Endodermal cell (in vitro differentiated cells): ENCODE data around the gene ANP32B. TPM values are rescaled to one million over a fixed set of nuclear protein-coding genes. Genes with fewer than 3 reads are reported as not detected.
A peak's percentile ranks its signal among the peaks of the same experiment; 100 is the strongest.

Experiments used
- DNase-seq: peaks from one replicate; pipeline ENCODE4 v3.0.0-alpha.2; 2017
- H3K27ac ChIP-seq: 2 replicates; pipeline ENCODE4 v1.5.1; 2013; ENCODE audit warnings: mild to moderate bottlenecking, low read depth, low read length, moderate library complexity
- H3K27me3 ChIP-seq: 2 replicates; pipeline ENCODE4 v1.6.1; 2013; ENCODE audit warnings: mild to moderate bottlenecking, low read length, moderate library complexity; ENCODE audit not compliant: insufficient read depth, control insufficient read depth, poor library complexity, severe bottlenecking
- H3K36me3 ChIP-seq: 2 replicates; pipeline ENCODE4 v1.7.0; 2013; ENCODE audit warnings: mild to moderate bottlenecking, low read length, moderate library complexity; ENCODE audit not compliant: control insufficient read depth, insufficient read depth
- H3K4me1 ChIP-seq: one replicate; pipeline ENCODE4 v1.7.0; 2013; ENCODE audit warnings: low read length; ENCODE audit not compliant: control insufficient read depth, insufficient read depth
- H3K4me3 ChIP-seq: 2 replicates; pipeline ENCODE4 v1.5.1; 2013; ENCODE audit warnings: mild to moderate bottlenecking, low read length, moderate library complexity
- H3K9ac ChIP-seq: 2 replicates; pipeline ENCODE4 v1.6.1; 2013; ENCODE audit warnings: mild to moderate bottlenecking, low read length, moderate library complexity; ENCODE audit not compliant: poor library complexity, severe bottlenecking; ENCODE audit errors: extremely low read depth
- H3K9me3 ChIP-seq: 2 replicates; pipeline ENCODE4 v1.6.1; 2013; ENCODE audit warnings: mild to moderate bottlenecking, low read length, moderate library complexity; ENCODE audit not compliant: control insufficient read depth
- H3K27ac Mint-ChIP-seq: 2 replicates; pipeline ENCODE4 v1.8.0; 2020; ENCODE audit warnings: mixed read lengths
- H3K27me3 Mint-ChIP-seq: 2 replicates; pipeline ENCODE4 v1.8.0; 2021; ENCODE audit warnings: mild to moderate bottlenecking, mixed read lengths; ENCODE audit not compliant: insufficient read depth
- H3K36me3 Mint-ChIP-seq: 2 replicates; pipeline ENCODE4 v1.8.0; 2020; ENCODE audit warnings: low read depth, mixed read lengths
- H3K4me1 Mint-ChIP-seq: 2 replicates; pipeline ENCODE4 v1.8.0; 2020; ENCODE audit warnings: mixed read lengths
- H3K4me3 Mint-ChIP-seq: 2 replicates; pipeline ENCODE4 v1.8.0; 2020; ENCODE audit warnings: mild to moderate bottlenecking, moderate library complexity, mixed read lengths
- H3K9me3 Mint-ChIP-seq: 2 replicates; pipeline ENCODE4 v1.8.0; 2020; ENCODE audit warnings: mild to moderate bottlenecking, mixed read lengths
- CTCF ChIP-seq: fragments of 200-600 bp; sonication (generic); conservative IDR thresholded peaks from 2 replicates; pipeline ENCODE4 v1.5.0; 2021; ENCODE audit warnings: antibody characterized with exemption, mild to moderate bottlenecking
- WGBS, 2 experiments: methylation state at CpG; one replicate each; pipeline versions ENCODE4 v1.1.5 to v1.1.7; 2013; ENCODE audit warnings: missing lambda C conversion rate in 2 of 2, mixed read lengths in 1 of 2; ENCODE audit not compliant: insufficient coverage in 1 of 2, insufficient read length in 1 of 2; 5-methylcytosine and 5-hydroxymethylcytosine counted together
- total RNA-seq, 2 donors: library from RNA; stranded (reverse); fragmentation: NEBNext Ultra II Directional in 1 of 2; extraction: Animal tissue kit (Norgen Biotek cat#: 25700) in 1 of 2; gene quantifications; 2 replicates in 1 of 2; 3 replicates in 1 of 2; pipeline ENCODE4 v1.2.1, GENCODE V29; 2021

ANP32B gene
- total RNA-seq, 2 donors from 2014 or later = 155 to 191 TPM

GRCh38 chr9:97990259-97990658, 7.1 kb downstream of the ANP32B start:
- peak; percentile 57 for DNase-seq
- Histone ChIP-seq H3K4me3 (no peak overlapping the region), H3K9ac (no peak overlapping the region), H3K4me1 (no peaks in the 10 kb centered on the region), H3K36me3 (peaks cover 28% of the 10 kb centered on the region), H3K27ac (no peak overlapping the region), H3K27me3 (no peaks in the 10 kb centered on the region), H3K9me3 (no peaks in the 10 kb centered on the region)
- no peak overlapping the region for H3K27ac Mint-ChIP-seq
- 76 to 86% methylated on average over 2 of the region's 2 CpGs for WGBS, 2 experiments
- peaks cover 11% of the 10 kb centered on the region for H3K36me3 Mint-ChIP-seq
- peak; percentile 14 for TF ChIP-seq CTCF
- peaks cover 21% of the 10 kb centered on the region for H3K4me1 Mint-ChIP-seq
- H3K9me3 Mint-ChIP-seq = peaks cover 2% of the 10 kb centered on the region
- no peak overlapping the region for H3K4me3 Mint-ChIP-seq
- H3K27me3 Mint-ChIP-seq = peaks cover 16% of the 10 kb centered on the region

DNA sequence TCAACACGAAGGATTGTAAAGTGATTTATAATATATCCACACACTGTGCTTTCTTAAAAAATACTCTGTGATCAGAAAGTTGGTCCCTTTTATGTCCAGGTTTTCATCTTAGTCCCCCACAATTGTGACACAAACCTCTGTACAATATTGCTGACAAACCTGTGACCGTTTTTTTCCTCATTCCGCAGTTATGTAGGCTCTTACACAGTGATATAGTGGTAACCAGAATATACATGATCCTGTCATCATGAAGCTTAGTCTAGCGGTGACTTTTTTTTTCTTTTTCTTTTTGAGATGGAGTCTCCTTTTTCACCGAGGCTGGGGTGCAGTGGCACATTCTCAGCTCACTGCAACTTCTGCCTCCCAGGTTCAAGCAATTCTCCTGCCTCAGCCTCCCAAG, 8.7 kb downstream of the ANP32B start:
- Mint-ChIP-seq H3K27ac (no peak overlapping the region), H3K4me1 (peaks cover 13% of the 10 kb centered on the region), H3K9me3 (no peaks in the 10 kb centered on the region), H3K27me3 (peaks cover 2% of the 10 kb centered on the region), H3K36me3 (peaks cover 16% of the 10 kb centered on the region), H3K4me3 (no peak overlapping the region)
- Histone ChIP-seq H3K9me3 (no peaks in the 10 kb centered on the region), H3K4me1 (no peaks in the 10 kb centered on the region), H3K27me3 (no peaks in the 10 kb centered on the region), H3K36me3 (peaks cover 42% of the 10 kb centered on the region), H3K9ac (no peak overlapping the region), H3K27ac (no peak overlapping the region), H3K4me3 (no peak overlapping the region)
- WGBS, 2 experiments = 95 to 97% methylated on average over 2 to 4 of the region's 5 CpGs
- DNase-seq = no peak
- no peak for TF ChIP-seq CTCF

DNA sequence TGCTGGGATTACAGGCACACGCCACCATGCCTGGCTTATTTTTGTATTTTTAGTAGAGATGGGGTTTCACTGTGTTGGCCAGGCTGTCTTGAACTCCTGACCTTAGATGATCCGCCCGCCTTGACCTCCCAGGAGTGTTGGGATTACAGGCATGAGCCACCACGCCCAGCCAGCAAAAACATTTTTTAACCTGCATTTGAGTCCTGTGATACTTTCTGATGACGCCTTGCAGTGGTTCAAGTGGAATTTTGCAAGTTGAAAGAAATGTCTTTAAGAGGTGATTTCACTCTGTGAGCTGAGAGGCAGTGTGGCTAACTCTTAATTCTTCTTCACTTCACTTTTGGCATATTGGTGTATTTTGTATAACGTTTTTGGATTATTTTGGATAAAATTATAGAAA, 9.1 kb downstream of the ANP32B start:
- 96 to 97% methylated on average over 5 to 6 of the region's 6 CpGs for WGBS, 2 experiments
- no peak for TF ChIP-seq CTCF

More for the DNA sequence above, 9.1 kb downstream of the ANP32B start:
- Mint-ChIP-seq H3K27me3 (peaks cover 2% of the 10 kb centered on the region), H3K36me3 (peaks cover 20% of the 10 kb centered on the region), H3K9me3 (no peaks in the 10 kb centered on the region), H3K27ac (no peak overlapping the region), H3K4me1 (peaks cover 13% of the 10 kb centered on the region), H3K4me3 (no peak overlapping the region)
- Histone ChIP-seq H3K27ac (no peak overlapping the region), H3K36me3 (peaks cover 46% of the 10 kb centered on the region), H3K9ac (no peak overlapping the region), H3K4me3 (no peak overlapping the region), H3K27me3 (no peaks in the 10 kb centered on the region), H3K4me1 (no peaks in the 10 kb centered on the region), H3K9me3 (no peaks in the 10 kb centered on the region)
- no peak for DNase-seq
